Measurements from ENCODE around the gene COX20.

The COX20 gene

GRCh38 chr1:244854166-244854565 is 18.7 kb downstream of the COX20 start:
- no peak for DNase-seq

GRCh38 chr1:244854865-244855578 is 19.6 kb downstream of the COX20 start:
- DNase-seq = no peak

- no peak for DNase-seq
These were observed 22.3 kb downstream of the COX20 start for GRCh38 chr1:244857761-244858160.

GRCh38 chr1:244858357-244858756 is 22.9 kb downstream of the COX20 start:
- no peak for DNase-seq

- no peak for DNase-seq
These were observed 24.6 kb downstream of the COX20 start for GRCh38 chr1:244860078-244860477.

- no peak for DNase-seq
These were observed 25.6 kb downstream of the COX20 start for GRCh38 chr1:244860914-244861610.

GRCh38 chr1:244861683-244862082 is 26.2 kb downstream of the COX20 start:
- DNase-seq = no peak

GRCh38 chr1:244862354-244862698 is 26.9 kb downstream of the COX20 start:
- DNase-seq = no peak

- DNase-seq = peak; percentile 96
These were observed 27.4 kb downstream of the COX20 start for GRCh38 chr1:244862699-244863490.

- peak; percentile 26 for DNase-seq
These were observed 28.2 kb downstream of the COX20 start for GRCh38 chr1:244863491-244864252.

- DNase-seq = peak; percentile 94
These were observed 29.0 kb downstream of the COX20 start, which contains the start of gene HNRNPU for GRCh38 chr1:244864253-244865027. Gene HNRNPU (minus strand): TSS chr1:244864543. CDS start chr1:244864307, 236 bp downstream.

GRCh38 chr1:244865028-244865371 is 29.5 kb downstream of the COX20 start:
- DNase-seq = no peak

GRCh38 chr1:244865820-244866219 is 30.4 kb downstream of the COX20 start:
- DNase-seq = no peak

- no peak for DNase-seq
These were observed 30.9 kb downstream of the COX20 start for GRCh38 chr1:244866355-244866754.

GRCh38 chr1:244868484-244869363 is 33.3 kb downstream of the COX20 start:
- no peak for DNase-seq

GRCh38 chr1:244869364-244869827 is 33.9 kb downstream of the COX20 start:
- no peak for DNase-seq

GRCh38 chr1:244869950-244870349 is 34.5 kb downstream of the COX20 start:
- no peak for DNase-seq

- no peak for DNase-seq
These were observed 39.6 kb downstream of the COX20 start for GRCh38 chr1:244874974-244875579.

GRCh38 chr1:244876228-244876910 is 40.9 kb downstream of the COX20 start:
- DNase-seq = no peak

GRCh38 chr1:244878681-244879080 is 43.2 kb downstream of the COX20 start:
- DNase-seq = no peak

Measured in effector CD8-positive, alpha-beta T cell (primary cell).